HG03354 (cell line): Measurements from ENCODE around the gene EIF2A.

Source experiments
- ATAC-seq: cut with Tn5 transposase; IDR thresholded peaks from one replicate; pipeline ENCODE4 v1.9.1; 2021; ENCODE audit warnings: mild to moderate bottlenecking; ENCODE audit not compliant: unreplicated experiment, poor library complexity, severe bottlenecking

EIF2A gene

GRCh38 chr3:150540991-150541390 lies 5.6 kb upstream of the EIF2A start:
- ATAC-seq = no peak

GRCh38 chr3:150543128-150543527 lies 3.5 kb upstream of the EIF2A start:
- no peak for ATAC-seq

GRCh38 chr3:150543531-150543930 lies 3.1 kb upstream of the EIF2A start:
- ATAC-seq = no peak

GRCh38 chr3:150544041-150544440 lies 2.5 kb upstream of the EIF2A start:
- ATAC-seq = no peak

- ATAC-seq = no peak
Measured at GRCh38 chr3:150544726-150545125, 1.9 kb upstream of the EIF2A start.

GRCh38 chr3:150545419-150546225 lies 965 bp upstream of the EIF2A start:
- no peak for ATAC-seq

GRCh38 chr3:150547045-150547741 lies 606 bp downstream of the EIF2A start:
- no peak for ATAC-seq

GRCh38 chr3:150555859-150556436 lies 9.4 kb downstream of the EIF2A start:
- ATAC-seq = no peak

GRCh38 chr3:150556792-150557191 lies 10.2 kb downstream of the EIF2A start:
- ATAC-seq = no peak

GRCh38 chr3:150557725-150558124 lies 11.1 kb downstream of the EIF2A start:
- no peak for ATAC-seq

GRCh38 chr3:150564243-150564642 lies 17.7 kb downstream of the EIF2A start:
- no peak for ATAC-seq

GRCh38 chr3:150567328-150567727 lies 20.7 kb downstream of the EIF2A start:
- ATAC-seq = no peak

GRCh38 chr3:150577855-150578254 lies 31.3 kb downstream of the EIF2A start:
- no peak for ATAC-seq

GRCh38 chr3:150581174-150581573 lies 34.6 kb downstream of the EIF2A start:
- ATAC-seq = no peak

GRCh38 chr3:150582620-150583019 lies 36.0 kb downstream of the EIF2A start:
- peak; percentile 79 for ATAC-seq

- ATAC-seq = peak; percentile 77
Measured at GRCh38 chr3:150583028-150583427, 36.4 kb downstream of the EIF2A start.

GRCh38 chr3:150588027-150588830 lies 41.6 kb downstream of the EIF2A start:
- ATAC-seq = no peak

- ATAC-seq = no peak
Measured at GRCh38 chr3:150589759-150590158, 43.2 kb downstream of the EIF2A start.

GRCh38 chr3:150594150-150594549 lies 47.6 kb downstream of the EIF2A start:
- no peak for ATAC-seq

GRCh38 chr3:150597646-150598045 lies 51.1 kb downstream of the EIF2A start:
- ATAC-seq = no peak
